NAMALWA (cell line): ENCODE results near the gene SRPRB.

Source experiments
- DNase-seq: peaks from one replicate; pipeline ENCODE4 v3.0.0-alpha.2; 2015; ENCODE audit warnings: low spot score

The SRPRB gene, protein sequence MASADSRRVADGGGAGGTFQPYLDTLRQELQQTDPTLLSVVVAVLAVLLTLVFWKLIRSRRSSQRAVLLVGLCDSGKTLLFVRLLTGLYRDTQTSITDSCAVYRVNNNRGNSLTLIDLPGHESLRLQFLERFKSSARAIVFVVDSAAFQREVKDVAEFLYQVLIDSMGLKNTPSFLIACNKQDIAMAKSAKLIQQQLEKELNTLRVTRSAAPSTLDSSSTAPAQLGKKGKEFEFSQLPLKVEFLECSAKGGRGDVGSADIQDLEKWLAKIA

GRCh38 chr3:133805702-133806475 lies at the start of gene SRPRB:
Gene SRPRB (plus strand): TSS chr3:133805815. CDS start chr3:133805849, 34 bp downstream.
- peak; percentile 98 for DNase-seq

GRCh38 chr3:133756716-133757694 lies 48.6 kb upstream of the SRPRB start:
- DNase-seq, result no peak

DNA sequence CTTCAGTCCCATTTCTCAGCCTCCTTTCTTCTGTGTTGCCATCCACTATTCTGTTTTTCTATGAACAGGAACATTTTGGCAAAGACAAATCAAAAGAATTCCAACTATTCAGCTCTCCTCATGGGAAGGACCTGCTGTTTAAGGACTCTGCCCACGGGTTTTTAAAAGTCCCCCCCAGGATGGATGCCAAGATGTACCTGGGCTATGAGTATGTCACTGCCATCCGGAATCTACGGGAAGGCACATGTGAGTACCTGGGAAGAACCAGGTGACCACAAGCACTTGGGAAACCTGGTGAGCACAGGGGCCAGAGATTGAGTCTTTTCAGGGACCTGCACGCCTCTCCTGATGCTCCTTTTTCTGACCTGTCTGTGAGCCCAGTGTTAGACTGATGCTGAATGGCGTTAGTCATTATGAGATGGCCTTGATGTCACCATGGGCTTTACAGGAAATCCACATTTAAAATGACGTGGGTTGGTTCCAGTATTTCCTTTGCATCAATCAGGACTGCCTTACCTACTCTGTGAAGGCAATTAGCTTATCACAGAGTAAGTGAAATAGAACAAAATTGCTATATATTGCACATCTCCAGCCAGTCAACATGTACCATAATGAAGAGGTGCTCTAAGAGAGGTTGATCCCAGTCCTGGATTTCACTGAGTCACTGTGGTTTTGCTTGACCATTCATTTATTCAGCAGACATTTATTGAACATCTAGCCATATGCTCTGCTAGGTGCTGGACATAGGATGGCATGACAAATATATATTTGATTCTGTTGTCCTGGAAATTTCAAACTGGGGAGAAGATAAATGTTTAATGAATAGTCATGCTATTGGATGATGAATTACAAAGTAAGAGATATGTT lies 47.7 kb upstream of the SRPRB start:
- no peak for DNase-seq

- no peak for DNase-seq
Measured at GRCh38 chr3:133758568-133758928, 47.1 kb upstream of the SRPRB start.

- DNase-seq, result no peak
Measured at GRCh38 chr3:133758964-133759739, 46.5 kb upstream of the SRPRB start.

- DNase-seq, result no peak
Measured at GRCh38 chr3:133759740-133760305, 45.8 kb upstream of the SRPRB start.

DNA sequence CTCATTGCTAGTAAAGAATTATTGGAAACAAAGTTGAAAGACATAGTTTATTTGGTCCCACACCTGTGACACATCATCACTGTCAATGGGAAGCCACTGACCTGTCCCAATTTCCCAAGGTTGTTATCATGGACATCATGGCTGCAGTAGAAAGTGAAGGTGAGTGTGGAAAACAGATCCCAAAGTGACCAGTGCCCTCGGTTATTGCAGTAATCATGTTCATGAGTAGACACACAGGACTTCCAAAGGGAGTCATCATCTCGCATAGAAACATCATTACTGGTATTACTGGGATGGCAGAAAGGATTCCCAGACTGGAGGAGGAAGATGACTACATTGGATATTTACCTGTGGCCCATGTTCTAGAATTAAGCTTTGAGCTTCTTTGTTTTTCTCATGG lies 44.7 kb upstream of the SRPRB start:
- DNase-seq, result no peak

DNA sequence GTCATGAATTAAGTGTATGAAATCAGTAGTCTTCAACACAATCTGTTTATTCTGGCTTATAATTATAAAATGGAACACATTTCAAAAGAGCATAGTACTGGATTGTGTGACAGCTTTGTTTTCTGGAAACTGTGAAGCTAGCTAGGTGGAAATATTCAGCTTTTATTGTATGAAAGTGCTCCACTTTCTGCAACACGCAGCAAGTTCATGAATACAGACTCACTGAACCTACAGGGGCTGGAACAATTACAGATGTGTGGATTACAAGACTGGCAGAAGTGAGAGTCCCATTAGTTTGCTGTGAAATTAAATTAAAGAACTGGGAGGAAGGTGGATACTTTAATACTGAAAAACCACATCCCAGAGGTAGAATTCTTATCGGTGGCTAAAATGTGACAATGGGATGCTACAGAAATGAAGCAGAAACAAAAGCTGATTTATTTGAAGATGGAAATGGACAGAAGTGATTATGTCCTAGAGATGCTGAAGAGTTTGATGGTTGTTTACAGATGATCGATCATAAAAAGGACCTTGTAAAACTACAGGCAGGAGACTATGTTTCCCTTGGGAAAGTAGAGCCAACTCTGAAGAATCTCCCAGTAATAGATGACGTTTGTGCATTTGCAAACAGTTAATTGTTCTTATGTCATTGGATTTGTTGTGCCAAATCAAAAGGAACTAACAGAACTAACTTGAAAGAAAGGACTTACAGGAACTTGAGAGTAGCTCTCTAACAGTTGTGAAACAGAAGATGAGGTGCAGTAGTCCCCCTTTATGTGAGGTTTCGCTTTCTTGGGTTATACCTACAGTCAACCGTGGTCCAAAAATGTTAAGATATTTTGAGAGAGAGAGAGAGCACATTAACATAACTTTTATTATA lies 43.8 kb upstream of the SRPRB start:
- DNase-seq, result no peak

DNA sequence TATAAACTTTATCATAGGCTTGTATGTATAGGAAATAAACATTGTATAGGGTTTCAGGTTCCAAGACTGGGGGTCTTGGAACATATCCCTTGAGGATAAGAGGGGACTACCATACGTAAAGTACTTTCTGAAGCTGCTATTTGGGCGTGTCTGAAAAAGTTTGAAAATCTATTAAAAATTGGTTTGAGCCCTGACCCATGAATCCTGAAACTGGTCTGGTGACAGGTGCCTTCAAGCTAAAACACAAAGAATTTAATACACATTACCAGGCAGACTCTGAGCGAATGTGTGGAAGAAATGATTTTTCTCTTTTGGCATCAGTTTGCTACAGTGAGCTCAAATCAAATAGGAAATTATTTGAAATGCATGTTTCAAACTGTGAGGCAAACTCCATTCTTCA lies 43.1 kb upstream of the SRPRB start:
- no peak for DNase-seq

DNA sequence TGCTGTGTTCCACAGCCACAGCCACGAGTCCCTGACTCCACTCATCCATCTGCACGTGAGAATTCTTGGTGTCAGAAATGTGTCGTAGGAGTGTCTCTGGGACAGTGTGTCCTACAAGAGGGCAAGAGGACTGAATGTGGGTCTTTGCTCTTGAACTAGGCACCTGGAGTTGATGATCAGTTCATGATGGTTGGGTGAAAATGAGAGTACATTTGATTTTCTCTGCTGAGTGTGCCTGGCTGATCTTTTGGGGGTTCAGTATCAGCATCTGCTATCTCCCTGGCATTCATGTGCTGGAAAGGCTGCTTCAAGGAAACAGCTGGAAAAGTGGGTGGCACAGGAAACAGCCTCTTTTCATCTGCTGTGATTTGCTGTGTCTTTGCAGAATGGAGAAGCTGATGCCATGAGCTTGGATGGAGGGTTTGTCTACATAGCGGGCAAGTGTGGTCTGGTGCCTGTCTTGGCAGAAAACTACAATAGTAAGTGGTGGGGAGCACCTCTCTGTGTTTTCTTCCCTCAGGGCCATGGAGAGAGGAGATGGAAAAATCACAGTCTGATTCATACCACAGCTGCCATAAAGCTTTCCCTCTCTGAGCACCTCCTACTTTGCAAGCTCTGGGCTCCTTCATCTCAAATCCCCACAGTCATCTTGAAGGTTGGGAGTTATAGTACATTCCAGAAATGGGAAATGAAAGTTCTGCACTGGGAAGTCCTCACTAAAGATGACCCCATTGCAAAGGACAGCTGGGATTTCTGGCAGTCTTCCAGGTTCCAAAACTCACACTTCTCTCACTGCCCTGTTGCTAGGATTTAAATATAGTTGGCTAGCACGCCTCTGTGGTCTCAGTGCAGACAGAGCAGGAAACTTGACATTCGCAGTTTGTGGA lies 41.6 kb upstream of the SRPRB start:
- no peak for DNase-seq

GRCh38 chr3:133765256-133765655 lies 40.4 kb upstream of the SRPRB start:
- no peak for DNase-seq

DNA sequence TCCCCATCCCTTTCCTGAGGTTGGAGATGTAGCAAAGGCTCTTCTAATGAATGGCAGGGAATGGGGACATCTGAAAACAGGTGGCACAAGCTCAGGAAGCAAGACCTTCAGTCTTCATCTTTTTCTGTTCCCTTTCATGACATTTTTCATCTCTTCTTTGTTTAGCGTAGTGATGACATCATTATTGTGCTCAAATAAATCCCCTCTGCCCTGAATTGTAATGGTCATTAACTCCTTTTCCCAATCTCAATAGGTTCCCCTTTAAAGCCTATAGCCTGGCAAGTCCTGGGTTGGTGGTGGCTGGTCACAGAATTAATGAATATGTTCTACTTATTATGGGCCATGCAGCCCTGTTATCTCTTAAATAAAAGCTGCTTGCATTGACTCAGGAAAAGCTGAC lies 38.0 kb upstream of the SRPRB start:
- DNase-seq, result no peak

GRCh38 chr3:133769536-133769935 lies 36.1 kb upstream of the SRPRB start:
- no peak for DNase-seq

- DNase-seq, result no peak
Measured at GRCh38 chr3:133773732-133774131, 31.9 kb upstream of the SRPRB start.

DNA sequence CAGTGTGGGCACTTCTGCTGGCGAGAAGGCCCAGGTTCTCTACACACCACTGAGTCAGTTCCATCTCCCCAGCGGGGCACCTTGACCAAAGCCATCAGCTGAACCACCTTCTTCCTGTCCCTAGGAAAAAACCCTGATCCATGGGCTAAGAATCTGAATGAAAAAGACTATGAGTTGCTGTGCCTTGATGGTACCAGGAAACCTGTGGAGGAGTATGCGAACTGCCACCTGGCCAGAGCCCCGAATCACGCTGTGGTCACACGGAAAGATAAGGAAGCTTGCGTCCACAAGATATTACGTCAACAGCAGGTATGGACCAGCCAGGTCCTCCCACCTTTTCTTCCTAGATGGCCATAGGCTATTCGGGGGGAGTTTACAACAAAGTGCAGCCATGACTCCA lies 30.3 kb upstream of the SRPRB start:
- DNase-seq, result no peak

GRCh38 chr3:133775835-133776234 lies 29.8 kb upstream of the SRPRB start:
- DNase-seq, result no peak

GRCh38 chr3:133776794-133777438 lies 28.7 kb upstream of the SRPRB start:
- no peak for DNase-seq
